Keratinocyte (primary cell): ENCODE measurements around the gene MCF2L2. TPM values are rescaled to one million over a fixed set of nuclear protein-coding genes. Genes with fewer than 3 reads are reported as not detected.
"Not testable (repeated sequence)": the region's sequence is repeated elsewhere in the genome, so short reads cannot be mapped to it uniquely, and the experiment has no call there.

Source experiments
- DNase-seq: peaks from one replicate; pipeline ENCODE4 v3.0.0-alpha.2; 2011; ENCODE audit warnings: low read depth, missing footprints, low spot score
- FAIRE-seq: peaks from 2 replicates; lab custom pipeline; 2011; peaks lifted over from hg19 to GRCh38; lab: Jason Lieb, UNC
- H2AFZ ChIP-seq: 2 replicates; pipeline ENCODE4 v1.6.0; 2012; ENCODE audit warnings: low read length, control low read depth, inconsistent platforms; ENCODE audit not compliant: control insufficient read depth
- H3K27ac ChIP-seq: 2 replicates; pipeline ENCODE4 v1.5.1; 2011; ENCODE audit warnings: low read length; ENCODE audit not compliant: control insufficient read depth, insufficient read depth
- H3K27me3 ChIP-seq: 3 replicates; pipeline ENCODE4 v1.6.0; 2011; ENCODE audit warnings: low read length; ENCODE audit not compliant: control insufficient read depth, insufficient read depth; ENCODE audit errors: extremely low read depth
- H3K36me3 ChIP-seq, 2 experiments: 2 replicates in 1 of 2; 3 replicates in 1 of 2; pipeline ENCODE4 v1.5.1; 2011; ENCODE audit warnings: low read length in 2 of 2, mild to moderate bottlenecking in 1 of 2; ENCODE audit not compliant: control insufficient read depth in 2 of 2, insufficient read depth in 2 of 2; ENCODE audit errors: extremely low read depth in 1 of 2
- H3K4me1 ChIP-seq: 3 replicates; pipeline ENCODE4 v1.5.1; 2011; ENCODE audit warnings: low read length; ENCODE audit not compliant: control insufficient read depth, insufficient read depth; ENCODE audit errors: extremely low read depth
- H3K4me2 ChIP-seq: 3 replicates; pipeline ENCODE4 v1.6.0; 2011; ENCODE audit warnings: low read depth, low read length; ENCODE audit not compliant: control insufficient read depth, insufficient read depth; ENCODE audit errors: extremely low read depth
- H3K4me3 ChIP-seq, 3 experiments: fragments of 200-600 bp in 1 of 3; sonication (generic) in 1 of 3; 2 replicates in 2 of 3; 3 replicates in 1 of 3; pipeline ENCODE4 v1.5.1; 2011 to 2016; ENCODE audit warnings: low read length in 3 of 3, mild to moderate bottlenecking in 3 of 3, control low read depth in 2 of 3, inconsistent platforms in 1 of 3, low read depth in 1 of 3, mixed read lengths in 1 of 3, mixed run types in 1 of 3, moderate library complexity in 1 of 3; ENCODE audit not compliant: control insufficient read depth in 2 of 3, insufficient read depth in 2 of 3; ENCODE audit errors: extremely low read depth in 1 of 3
- H3K79me2 ChIP-seq: 2 replicates; pipeline ENCODE4 v1.6.0; 2012; ENCODE audit warnings: low read length; ENCODE audit not compliant: control insufficient read depth, insufficient read depth
- H3K9ac ChIP-seq: 3 replicates; pipeline ENCODE4 v1.6.0; 2011; ENCODE audit warnings: low read length; ENCODE audit not compliant: control insufficient read depth, insufficient read depth; ENCODE audit errors: extremely low read depth
- H3K9me1 ChIP-seq: 3 replicates; pipeline ENCODE4 v1.6.0; 2011; ENCODE audit warnings: low read length; ENCODE audit not compliant: control insufficient read depth, insufficient read depth; ENCODE audit errors: extremely low read depth
- H3K9me3 ChIP-seq: 2 replicates; pipeline ENCODE4 v1.5.1; 2012; ENCODE audit warnings: low read depth, low read length; ENCODE audit not compliant: control insufficient read depth
- H4K20me1 ChIP-seq: 3 replicates; pipeline ENCODE4 v1.6.0; 2011; ENCODE audit warnings: low read length; ENCODE audit not compliant: control insufficient read depth, insufficient read depth; ENCODE audit errors: extremely low read depth
- EZH2 ChIP-seq: IDR thresholded peaks from one replicate; pipeline ENCODE4 v1.6.1; 2012; ENCODE audit warnings: inconsistent platforms, mild to moderate bottlenecking, low read length, moderate library complexity
- dilution Hi-C: fragments of 300-500 bp; cut with MboI; formaldehyde crosslinking; loops from one replicate; pipeline ENCODE4 v1.7.0; 2020; ENCODE audit warnings: low sequenced_read_pairs; ENCODE audit not compliant: extremely low pct_ligation_motif_present
- polyA plus RNA-seq, 5 experiments: library from polyadenylated mRNA; depleted of rRNA in 3 of 5; stranded (reverse) in 3 of 5; stranded (forward) in 1 of 5; unstranded in 1 of 5; fragments of >200 nt; gene quantifications; 1 replicate in 1 of 5; 2 replicates in 3 of 5; 3 replicates in 1 of 5; pipeline versions ENCODE4 v1.2.1 to v1.2.3, GENCODE V29; 2011 to 2012; ENCODE audit warnings: missing spikeins in 2 of 5, low read depth in 1 of 5, low replicate concordance in 1 of 5
- TF ChIP-seq, protein P1 (sequence below), 3 experiments: IDR thresholded peaks in 1 of 3; conservative IDR thresholded peaks in 1 of 3; optimal IDR thresholded peaks in 1 of 3; 2 replicates in 2 of 3; 3 replicates in 1 of 3; pipeline versions ENCODE3 to v1.5.1; 2011; ENCODE audit warnings: low read length in 3 of 3, mild to moderate bottlenecking in 3 of 3, moderate library complexity in 2 of 3, control low read depth in 1 of 3, inconsistent platforms in 1 of 3; ENCODE audit not compliant: insufficient read depth in 2 of 3; ENCODE audit errors: extremely low read depth in 1 of 3

MCF2L2 gene
- polyA plus RNA-seq, 1 donor (not counting 4 experiments of a cell fraction or from before 2014, with no cell fraction given) = 0.26 TPM

DNA sequence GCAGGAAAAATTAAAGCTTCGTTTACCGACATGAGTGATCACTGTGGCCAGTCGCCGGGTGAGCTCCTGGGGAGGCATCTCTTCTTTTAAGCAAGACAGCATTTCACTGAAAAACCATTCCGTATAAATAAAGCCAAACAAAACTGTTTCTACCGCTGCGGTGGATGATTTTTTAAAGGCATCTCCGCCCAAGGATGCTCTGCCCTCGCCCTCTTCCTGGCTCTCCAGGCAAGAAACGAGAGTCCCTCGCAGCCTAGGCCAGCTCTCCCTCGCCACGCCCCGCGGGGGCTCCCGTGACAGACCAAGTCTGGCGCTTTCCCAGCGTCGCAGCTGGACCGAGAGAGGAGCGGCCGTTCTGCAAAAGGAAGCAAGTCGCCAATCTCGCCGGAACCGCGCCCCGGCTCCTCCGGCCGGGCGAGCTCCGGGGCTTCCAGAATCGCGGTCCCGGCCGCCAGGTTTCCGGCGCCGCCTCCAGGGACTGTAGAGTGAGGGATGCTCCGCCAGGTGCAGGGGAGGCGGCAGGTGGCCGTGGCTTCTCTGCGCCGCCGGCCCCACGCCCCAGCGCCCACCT is 458 bp downstream of the MCF2L2 start:
- TF ChIP-seq EZH2 = peak; percentile 62
- TF ChIP-seq, protein P1, sequence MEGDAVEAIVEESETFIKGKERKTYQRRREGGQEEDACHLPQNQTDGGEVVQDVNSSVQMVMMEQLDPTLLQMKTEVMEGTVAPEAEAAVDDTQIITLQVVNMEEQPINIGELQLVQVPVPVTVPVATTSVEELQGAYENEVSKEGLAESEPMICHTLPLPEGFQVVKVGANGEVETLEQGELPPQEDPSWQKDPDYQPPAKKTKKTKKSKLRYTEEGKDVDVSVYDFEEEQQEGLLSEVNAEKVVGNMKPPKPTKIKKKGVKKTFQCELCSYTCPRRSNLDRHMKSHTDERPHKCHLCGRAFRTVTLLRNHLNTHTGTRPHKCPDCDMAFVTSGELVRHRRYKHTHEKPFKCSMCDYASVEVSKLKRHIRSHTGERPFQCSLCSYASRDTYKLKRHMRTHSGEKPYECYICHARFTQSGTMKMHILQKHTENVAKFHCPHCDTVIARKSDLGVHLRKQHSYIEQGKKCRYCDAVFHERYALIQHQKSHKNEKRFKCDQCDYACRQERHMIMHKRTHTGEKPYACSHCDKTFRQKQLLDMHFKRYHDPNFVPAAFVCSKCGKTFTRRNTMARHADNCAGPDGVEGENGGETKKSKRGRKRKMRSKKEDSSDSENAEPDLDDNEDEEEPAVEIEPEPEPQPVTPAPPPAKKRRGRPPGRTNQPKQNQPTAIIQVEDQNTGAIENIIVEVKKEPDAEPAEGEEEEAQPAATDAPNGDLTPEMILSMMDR (optimal IDR thresholded peaks at IDR 0.05 in 1 of 3, IDR thresholded peaks at IDR 0.05 in 1 of 3, conservative IDR thresholded peaks at IDR 0.05 in 1 of 3; ENCODE audit: extremely low read depth in 1 of 3, insufficient read depth in 2 of 3, low read length in 3 of 3) = no peak
- DNase-seq (no peak), FAIRE-seq (no peak)
- H3K9me1 ChIP-seq = no peaks in the 10 kb centered on the region
- H3K9ac ChIP-seq = peak overlapping the region; percentile 3
- H2AFZ ChIP-seq = peak overlapping the region; percentile 70
- no peaks in the 10 kb centered on the region for H3K79me2 ChIP-seq
- no peaks in the 10 kb centered on the region for H3K9me3 ChIP-seq
- H3K27me3 ChIP-seq = peaks cover 35% of the 10 kb centered on the region
- H3K27ac ChIP-seq = no peak overlapping the region
- peak overlapping the region; percentile 46 to 70 (median 67) for H3K4me3 ChIP-seq
- H3K4me1 ChIP-seq = peaks cover 7% of the 10 kb centered on the region
- dilution Hi-C loops = no loop called here
- peak overlapping the region; percentile 83 for H3K4me2 ChIP-seq
- no peaks in the 10 kb centered on the region for H4K20me1 ChIP-seq
- H3K36me3 ChIP-seq = no peaks in the 10 kb centered on the region

DNA sequence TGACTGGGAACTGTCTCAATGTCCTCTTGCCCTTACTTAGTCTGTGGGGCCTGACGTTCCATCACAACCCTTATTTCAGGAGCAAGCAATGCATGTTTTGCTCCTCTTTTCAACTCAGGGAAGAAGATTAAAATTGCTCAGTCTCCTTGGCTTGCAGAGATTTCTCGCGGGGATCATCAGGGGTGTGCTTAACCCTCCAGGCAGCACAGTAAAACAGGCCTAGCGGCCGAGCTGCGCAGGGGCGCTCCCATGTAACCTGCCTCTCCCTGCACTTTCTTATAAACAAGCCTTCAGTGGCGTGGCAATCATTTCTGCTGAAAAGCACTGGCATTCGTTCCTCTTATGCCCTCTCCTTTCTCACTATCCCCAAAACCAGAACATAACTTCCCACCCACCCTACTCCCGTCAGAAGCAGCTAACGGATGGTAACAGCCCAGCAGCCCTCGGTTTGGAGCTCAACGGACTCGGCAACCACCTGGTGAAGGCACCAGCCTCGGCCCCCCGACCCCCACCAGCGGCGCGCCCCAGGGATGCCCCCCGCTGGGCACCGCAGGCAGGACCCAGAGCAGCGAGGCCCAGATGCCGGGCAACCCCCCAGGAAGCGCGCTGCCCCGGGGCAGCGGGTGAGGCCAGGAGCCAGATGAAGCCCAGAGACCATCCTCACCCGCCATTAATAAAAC is 1.1 kb downstream of the MCF2L2 start:
- FAIRE-seq = no peak
- dilution Hi-C loops = no loop called here

DNA sequence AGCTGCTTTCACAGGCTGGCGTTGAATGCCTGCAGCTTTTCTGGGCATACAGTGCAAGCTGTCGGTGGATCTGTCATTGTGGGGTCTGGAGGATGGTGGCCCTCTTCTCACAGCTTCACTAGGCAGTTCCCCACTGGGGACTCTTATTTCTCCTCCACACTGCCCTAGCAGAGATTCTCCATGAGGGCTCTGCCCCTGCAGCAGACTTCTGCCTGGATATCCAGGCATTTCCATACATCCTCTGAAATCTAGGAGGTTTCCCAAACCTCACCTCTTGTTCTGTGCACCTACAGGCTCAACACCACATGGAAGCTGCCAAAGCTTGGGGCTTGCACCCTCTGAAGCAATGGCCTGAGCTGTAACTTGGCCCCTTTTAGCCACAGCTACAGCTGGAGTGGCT is 9.6 kb downstream of the MCF2L2 start:
- H3K9ac ChIP-seq, H3K36me3 ChIP-seq, H4K20me1 ChIP-seq, H3K9me3 ChIP-seq, H2AFZ ChIP-seq, H3K4me3 ChIP-seq, H3K27ac ChIP-seq, H3K27me3 ChIP-seq, DNase-seq, dilution Hi-C loops, FAIRE-seq, H3K9me1 ChIP-seq, H3K4me1 ChIP-seq, H3K4me2 ChIP-seq, H3K79me2 ChIP-seq: not testable (repeated sequence)

More for the DNA sequence above, 1.1 kb downstream of the MCF2L2 start:
- Histone ChIP-seq H3K36me3 (no peaks in the 10 kb centered on the region), H3K9me1 (no peaks in the 10 kb centered on the region), H3K27ac (no peak overlapping the region), H2AFZ (no peak overlapping the region), H3K79me2 (no peaks in the 10 kb centered on the region), H3K4me3 (no peak overlapping the region), H3K4me1 (peaks cover 7% of the 10 kb centered on the region), H4K20me1 (no peaks in the 10 kb centered on the region), H3K27me3 (peaks cover 36% of the 10 kb centered on the region), H3K9ac (no peak overlapping the region), H3K4me2 (peak overlapping the region; percentile 83), H3K9me3 (no peaks in the 10 kb centered on the region)
- TF ChIP-seq EZH2 = no peak
- TF ChIP-seq, protein P1 (optimal IDR thresholded peaks at IDR 0.05 in 1 of 3, IDR thresholded peaks at IDR 0.05 in 1 of 3, conservative IDR thresholded peaks at IDR 0.05 in 1 of 3; ENCODE audit: extremely low read depth in 1 of 3, insufficient read depth in 2 of 3, low read length in 3 of 3) = no peak
- no peak for DNase-seq
